ENCODE data around the gene TRAPPC6A.

DNA sequence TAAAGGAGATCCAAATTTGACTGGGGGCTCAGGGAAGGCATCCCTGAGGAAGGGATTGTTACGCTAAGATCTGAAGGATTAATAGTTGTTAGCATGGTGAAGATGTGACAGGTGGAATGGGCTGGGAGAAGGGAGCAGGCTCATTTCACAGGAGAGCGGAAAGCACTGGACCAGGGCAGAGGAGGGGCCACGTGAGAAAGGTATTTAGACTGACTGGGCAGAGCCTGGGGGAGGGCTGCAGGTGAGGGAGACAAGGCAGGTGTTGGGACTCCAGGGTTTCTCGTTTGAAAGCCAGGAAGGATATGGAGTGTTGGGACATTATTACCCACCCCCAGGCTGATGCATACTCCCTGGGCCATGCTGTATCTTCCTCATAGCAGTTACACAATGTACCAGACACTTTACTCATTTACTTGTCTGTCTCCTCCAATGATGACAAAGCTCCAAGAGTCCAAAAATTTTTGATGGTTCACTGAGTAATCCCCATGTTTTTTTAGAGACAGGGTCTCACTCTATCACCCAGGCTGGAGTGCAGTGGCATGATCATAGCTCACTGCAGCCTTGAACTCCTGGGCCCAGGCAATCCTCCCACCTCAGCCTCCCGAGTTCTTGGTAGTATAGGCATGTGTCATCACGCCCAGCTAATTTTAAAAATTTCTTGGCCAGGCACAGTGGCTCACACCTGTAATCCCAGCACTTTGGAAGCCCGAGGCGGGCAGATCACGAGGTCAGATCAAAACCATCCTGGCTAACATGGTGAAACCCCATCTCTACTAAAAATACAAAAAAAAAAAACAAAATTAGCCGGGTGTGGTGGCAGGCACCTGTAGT, 2.3 kb downstream of the TRAPPC6A start:
- TF ChIP-seq, protein P1, sequence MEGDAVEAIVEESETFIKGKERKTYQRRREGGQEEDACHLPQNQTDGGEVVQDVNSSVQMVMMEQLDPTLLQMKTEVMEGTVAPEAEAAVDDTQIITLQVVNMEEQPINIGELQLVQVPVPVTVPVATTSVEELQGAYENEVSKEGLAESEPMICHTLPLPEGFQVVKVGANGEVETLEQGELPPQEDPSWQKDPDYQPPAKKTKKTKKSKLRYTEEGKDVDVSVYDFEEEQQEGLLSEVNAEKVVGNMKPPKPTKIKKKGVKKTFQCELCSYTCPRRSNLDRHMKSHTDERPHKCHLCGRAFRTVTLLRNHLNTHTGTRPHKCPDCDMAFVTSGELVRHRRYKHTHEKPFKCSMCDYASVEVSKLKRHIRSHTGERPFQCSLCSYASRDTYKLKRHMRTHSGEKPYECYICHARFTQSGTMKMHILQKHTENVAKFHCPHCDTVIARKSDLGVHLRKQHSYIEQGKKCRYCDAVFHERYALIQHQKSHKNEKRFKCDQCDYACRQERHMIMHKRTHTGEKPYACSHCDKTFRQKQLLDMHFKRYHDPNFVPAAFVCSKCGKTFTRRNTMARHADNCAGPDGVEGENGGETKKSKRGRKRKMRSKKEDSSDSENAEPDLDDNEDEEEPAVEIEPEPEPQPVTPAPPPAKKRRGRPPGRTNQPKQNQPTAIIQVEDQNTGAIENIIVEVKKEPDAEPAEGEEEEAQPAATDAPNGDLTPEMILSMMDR (IDR thresholded peaks at IDR 0.05) = no peak
- TF ChIP-seq USF2 (CRISPR knock-in tag; IDR thresholded peaks at IDR 0.05) (no peak), ZNF423 (CRISPR knock-in tag; IDR thresholded peaks at IDR 0.05) (no peak), FOXK1 (CRISPR knock-in tag; IDR thresholded peaks at IDR 0.05) (no peak), NR3C1 (CRISPR knock-in tag; conservative IDR thresholded peaks at IDR 0.05; ENCODE audit: low read depth) (no peak), TEAD4 (CRISPR knock-in tag; IDR thresholded peaks at IDR 0.05) (no peak), NFYB (CRISPR knock-in tag; conservative IDR thresholded peaks at IDR 0.05; ENCODE audit: low read depth) (no peak), KAT7 (CRISPR knock-in tag; IDR thresholded peaks at IDR 0.05; ENCODE audit: borderline replicate concordance) (no peak), CREB1 (CRISPR knock-in tag; IDR thresholded peaks at IDR 0.05) (no peak)
- TF ChIP-seq, protein P2, sequence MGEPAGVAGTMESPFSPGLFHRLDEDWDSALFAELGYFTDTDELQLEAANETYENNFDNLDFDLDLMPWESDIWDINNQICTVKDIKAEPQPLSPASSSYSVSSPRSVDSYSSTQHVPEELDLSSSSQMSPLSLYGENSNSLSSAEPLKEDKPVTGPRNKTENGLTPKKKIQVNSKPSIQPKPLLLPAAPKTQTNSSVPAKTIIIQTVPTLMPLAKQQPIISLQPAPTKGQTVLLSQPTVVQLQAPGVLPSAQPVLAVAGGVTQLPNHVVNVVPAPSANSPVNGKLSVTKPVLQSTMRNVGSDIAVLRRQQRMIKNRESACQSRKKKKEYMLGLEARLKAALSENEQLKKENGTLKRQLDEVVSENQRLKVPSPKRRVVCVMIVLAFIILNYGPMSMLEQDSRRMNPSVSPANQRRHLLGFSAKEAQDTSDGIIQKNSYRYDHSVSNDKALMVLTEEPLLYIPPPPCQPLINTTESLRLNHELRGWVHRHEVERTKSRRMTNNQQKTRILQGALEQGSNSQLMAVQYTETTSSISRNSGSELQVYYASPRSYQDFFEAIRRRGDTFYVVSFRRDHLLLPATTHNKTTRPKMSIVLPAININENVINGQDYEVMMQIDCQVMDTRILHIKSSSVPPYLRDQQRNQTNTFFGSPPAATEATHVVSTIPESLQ (CRISPR knock-in tag; IDR thresholded peaks at IDR 0.05) = no peak
